Measurements from ENCODE around the gene UMPS.
"Not testable (repeated sequence)": the region's sequence is repeated elsewhere in the genome, so short reads cannot be mapped to it uniquely, and the experiment has no call there.

UMPS gene

DNA sequence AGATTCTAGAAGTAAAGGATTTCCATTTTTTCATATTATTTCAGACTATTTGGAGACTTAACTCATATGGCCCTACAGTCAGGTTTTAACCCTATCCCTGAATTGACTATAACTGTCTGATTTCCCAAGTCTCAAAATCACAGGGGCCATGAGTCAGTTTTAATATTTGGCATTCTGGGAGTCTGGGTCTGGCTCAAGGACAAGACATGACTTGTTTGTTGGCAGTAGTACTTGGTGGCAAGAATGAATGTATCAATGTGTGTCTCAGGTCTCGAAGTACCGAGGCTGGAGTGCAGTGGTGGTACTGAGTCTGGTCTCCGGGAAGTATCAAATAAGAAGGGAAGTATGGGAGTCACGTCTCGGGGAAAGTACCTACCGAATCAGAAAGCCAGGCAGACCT, 10.8 kb downstream of the UMPS start:
- TF ChIP-seq, protein P1, sequence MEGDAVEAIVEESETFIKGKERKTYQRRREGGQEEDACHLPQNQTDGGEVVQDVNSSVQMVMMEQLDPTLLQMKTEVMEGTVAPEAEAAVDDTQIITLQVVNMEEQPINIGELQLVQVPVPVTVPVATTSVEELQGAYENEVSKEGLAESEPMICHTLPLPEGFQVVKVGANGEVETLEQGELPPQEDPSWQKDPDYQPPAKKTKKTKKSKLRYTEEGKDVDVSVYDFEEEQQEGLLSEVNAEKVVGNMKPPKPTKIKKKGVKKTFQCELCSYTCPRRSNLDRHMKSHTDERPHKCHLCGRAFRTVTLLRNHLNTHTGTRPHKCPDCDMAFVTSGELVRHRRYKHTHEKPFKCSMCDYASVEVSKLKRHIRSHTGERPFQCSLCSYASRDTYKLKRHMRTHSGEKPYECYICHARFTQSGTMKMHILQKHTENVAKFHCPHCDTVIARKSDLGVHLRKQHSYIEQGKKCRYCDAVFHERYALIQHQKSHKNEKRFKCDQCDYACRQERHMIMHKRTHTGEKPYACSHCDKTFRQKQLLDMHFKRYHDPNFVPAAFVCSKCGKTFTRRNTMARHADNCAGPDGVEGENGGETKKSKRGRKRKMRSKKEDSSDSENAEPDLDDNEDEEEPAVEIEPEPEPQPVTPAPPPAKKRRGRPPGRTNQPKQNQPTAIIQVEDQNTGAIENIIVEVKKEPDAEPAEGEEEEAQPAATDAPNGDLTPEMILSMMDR (IDR thresholded peaks at IDR 0.05) = no peak
- H3K27ac ChIP-seq = no peak overlapping the region
- no peak overlapping the region for H3K4me3 ChIP-seq
- DNase-seq (ENCODE audit: low spot score) = no peak

DNA sequence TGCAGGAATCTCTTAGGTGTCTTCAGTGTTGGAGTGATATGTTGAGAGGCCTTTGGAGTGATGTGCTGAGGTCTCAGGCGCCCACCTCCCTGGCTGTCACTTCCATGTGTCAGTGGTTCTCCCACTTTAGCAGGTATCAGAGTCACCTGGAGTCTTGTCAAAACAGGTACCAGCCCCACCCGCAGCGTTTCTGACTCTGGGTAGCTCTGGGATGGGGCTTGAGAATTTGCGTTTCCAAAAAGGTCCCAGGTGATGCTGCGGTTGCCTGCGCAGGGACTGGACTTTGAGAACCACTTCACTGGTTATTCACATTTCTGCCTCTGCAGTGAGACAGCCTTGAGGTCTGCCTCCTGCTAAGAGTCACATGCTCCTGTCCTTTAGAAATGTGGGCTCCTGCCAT, 15.5 kb downstream of the UMPS start:
- no peak overlapping the region for H3K4me3 ChIP-seq
- H3K27ac ChIP-seq = no peak overlapping the region
- DNase-seq (ENCODE audit: low spot score) = no peak
- TF ChIP-seq, protein P1 (IDR thresholded peaks at IDR 0.05) = no peak

DNA sequence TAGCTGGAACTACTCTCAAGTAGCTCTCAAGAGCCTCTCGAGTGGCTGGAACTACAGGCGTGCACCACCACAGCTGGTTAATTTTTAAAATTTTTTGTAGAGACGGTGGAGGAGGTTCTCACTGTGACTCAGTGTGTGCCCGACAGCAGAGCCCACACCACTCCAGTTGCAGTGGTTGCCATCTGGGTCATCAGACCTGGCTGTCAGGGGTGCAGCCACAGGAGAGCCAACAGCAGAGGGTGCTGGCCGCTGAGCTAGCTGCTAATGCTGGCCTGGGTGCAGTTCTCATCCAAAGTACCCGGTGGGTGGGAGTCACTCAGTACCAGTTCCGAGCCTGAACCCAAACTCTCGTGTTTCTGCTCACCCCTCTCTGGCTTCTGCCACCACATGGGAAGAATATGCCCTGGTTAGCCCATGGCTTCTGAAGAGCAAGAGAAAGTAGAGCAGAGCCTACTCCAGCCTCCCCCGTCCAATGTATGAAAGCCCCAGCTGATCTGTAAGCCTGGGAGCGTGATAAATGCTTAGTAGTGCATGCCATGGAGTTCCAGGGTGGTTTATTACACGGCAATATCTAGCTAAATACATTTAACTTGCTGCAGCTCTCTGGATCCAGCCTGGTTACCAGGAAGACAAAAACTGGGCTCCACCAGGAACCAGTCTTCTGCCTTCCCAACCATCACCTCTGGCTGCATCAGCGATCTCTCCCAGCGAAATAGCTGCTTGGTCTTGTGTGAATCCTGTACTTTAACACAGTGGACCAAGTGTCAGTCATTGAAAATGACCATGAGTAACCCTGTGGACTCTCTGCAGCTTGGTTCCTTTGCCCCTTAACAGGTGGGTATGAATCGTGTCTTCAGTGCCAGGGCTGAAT, 17.1 kb downstream of the UMPS start:
- TF ChIP-seq, protein P1 (IDR thresholded peaks at IDR 0.05) = no peak
- DNase-seq (ENCODE audit: low spot score) = no peak
- H3K4me3 ChIP-seq = no peak overlapping the region
- H3K27ac ChIP-seq = no peak overlapping the region

DNA sequence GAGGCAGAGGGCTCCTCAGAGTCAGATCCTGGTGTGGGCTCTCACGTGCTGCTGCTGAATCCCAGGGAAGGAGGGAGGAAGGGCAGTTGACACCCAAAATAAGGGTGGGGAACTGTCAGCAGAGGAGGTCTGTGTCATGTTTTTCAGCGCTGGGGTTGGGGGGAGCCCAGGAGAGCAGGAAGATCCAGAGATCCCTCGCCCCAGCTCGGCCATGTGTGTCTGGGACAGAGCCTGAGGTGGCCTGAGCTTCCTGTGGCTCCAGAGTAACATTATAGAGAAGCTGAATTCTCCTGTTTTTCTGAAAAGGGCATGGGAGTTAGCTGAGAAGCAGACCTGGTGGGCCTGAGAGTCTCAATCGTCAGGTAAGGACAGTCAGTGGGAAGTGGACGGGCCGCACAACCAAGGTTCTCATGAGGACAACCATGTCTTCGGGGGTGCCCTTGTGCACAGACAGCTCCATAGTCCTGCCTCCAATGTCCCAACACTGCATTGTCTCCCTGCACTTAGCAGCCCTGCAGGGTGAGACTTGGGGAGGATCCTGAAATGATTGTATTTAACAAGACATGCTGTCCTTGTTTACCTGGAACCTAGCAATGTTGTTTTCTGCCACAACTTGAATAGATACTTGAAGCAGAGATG, 18.4 kb downstream of the UMPS start:
- no peak overlapping the region for H3K27ac ChIP-seq
- no peak overlapping the region for H3K4me3 ChIP-seq
- TF ChIP-seq, protein P1 (IDR thresholded peaks at IDR 0.05) = no peak
- DNase-seq (ENCODE audit: low spot score) = no peak

DNA sequence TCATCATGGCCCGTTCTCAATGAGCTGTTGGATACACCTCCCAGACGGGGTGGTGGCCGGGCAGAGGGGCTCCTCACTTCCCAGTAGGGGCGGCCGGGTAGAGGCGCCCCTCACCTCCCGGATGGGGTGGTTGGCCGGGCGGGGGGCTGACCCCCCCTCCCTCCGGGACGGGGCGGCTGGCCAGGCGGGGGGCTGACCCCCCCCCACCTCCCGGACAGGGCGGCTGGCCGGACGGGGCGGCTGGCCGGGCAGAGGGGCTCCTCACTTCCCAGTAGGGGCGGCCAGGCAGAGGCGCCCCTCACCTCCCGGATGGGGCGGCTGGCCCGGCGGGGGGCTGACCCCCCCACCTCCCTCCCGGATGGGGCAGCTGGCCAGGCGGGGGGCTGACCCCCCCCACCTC, 19.6 kb downstream of the UMPS start:
- H3K27ac ChIP-seq = not testable (repeated sequence)

DNA sequence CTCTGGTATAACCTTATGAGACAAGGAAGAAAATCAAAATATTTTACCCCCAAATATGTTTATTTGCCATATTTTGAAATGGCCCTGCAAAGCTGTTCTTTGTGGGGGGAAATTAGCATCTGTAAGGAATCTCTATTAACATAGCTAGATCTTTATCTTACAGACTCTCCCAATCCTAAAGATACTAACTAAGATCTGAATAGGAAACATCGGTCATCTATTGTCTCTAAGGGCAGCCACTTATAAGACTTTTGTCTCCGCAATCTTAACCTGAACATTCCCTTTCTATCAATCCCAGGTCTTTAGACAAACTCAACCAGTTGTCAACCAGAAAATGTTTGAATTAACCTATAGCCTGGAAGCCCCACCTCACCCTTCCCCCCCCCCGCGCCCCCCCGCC, 21.2 kb downstream of the UMPS start:
- Histone ChIP-seq H3K27ac (no peak overlapping the region), H3K4me3 (no peak overlapping the region)
- TF ChIP-seq, protein P1 (IDR thresholded peaks at IDR 0.05) = no peak
- DNase-seq (ENCODE audit: low spot score) = no peak

More for the DNA sequence above, 19.6 kb downstream of the UMPS start:
- not testable (repeated sequence) for DNase-seq (ENCODE audit: low spot score); H3K4me3 ChIP-seq

DNA sequence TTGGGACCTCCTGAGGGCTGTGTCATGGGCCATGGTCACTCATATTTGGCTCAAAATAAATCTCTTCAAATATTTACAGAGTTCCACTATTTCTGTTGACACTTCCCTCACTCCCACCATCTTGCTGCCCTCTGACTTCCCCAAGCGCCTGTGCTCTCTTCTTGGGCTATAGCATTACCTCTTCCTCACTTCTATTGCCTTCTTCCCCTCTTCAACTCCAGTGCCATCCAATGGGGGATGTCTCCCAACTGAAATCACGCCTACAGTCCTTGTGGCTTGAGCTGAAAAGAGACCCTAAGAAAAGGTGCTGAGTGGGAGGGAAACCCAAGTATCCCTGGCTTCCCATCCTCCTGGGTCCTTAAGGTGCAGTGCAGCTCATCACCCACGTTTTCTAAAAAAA, 21.8 kb downstream of the UMPS start:
- no peak overlapping the region for H3K4me3 ChIP-seq
- DNase-seq (ENCODE audit: low spot score) = no peak
- TF ChIP-seq, protein P1 (IDR thresholded peaks at IDR 0.05) = no peak
- no peak overlapping the region for H3K27ac ChIP-seq

DNA sequence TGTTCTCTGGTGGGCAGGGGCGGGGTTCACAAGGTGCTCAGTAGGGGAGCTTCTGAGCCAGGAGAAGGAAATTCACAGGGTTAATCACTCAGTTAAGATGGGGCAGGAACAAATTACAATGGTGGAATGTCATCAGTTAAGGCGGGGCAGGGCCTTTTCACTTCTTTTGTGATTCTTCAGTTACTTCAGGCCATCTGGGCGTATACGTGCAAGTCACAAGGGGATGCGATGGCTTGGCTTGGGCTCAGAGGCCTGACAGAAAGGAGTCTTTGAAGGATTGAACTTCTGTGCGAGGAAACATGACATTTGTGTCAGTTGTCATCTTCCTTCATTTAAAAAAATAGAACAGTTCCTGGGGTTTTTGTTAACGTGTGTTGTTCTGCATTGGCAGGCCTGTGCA, 27.7 kb downstream of the UMPS start:
- not testable (repeated sequence) for DNase-seq (ENCODE audit: low spot score); H3K27ac ChIP-seq; H3K4me3 ChIP-seq
